Fibroblast of upper back skin (primary cell): ENCODE results near the gene RGS6.
A peak's percentile ranks its signal among the peaks of the same experiment; 100 is the strongest.

Experiments
- DNase-seq: peaks from one replicate; pipeline ENCODE4 v3.0.0-alpha.2; 2013

RGS6 gene

DNA sequence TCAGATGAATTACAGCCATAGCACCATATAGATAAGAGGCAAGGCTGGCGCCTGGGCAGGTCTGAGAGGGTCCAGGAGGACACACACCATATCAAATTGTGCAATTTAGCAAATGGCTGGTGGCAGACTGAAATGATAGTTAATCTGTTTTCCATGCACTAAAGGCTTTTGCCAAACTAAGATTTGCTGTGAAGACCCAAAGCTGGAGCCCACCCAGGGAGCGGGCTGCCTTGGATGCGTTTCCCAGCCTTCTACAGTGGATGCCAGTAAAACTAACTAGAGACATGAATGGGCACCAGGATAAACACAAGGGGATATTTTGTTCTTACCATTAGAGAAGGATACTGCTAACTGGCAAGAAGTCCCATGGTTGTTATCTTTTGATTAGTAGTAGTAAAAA is 486.6 kb downstream of the RGS6 start:
- DNase-seq, result no peak

DNA sequence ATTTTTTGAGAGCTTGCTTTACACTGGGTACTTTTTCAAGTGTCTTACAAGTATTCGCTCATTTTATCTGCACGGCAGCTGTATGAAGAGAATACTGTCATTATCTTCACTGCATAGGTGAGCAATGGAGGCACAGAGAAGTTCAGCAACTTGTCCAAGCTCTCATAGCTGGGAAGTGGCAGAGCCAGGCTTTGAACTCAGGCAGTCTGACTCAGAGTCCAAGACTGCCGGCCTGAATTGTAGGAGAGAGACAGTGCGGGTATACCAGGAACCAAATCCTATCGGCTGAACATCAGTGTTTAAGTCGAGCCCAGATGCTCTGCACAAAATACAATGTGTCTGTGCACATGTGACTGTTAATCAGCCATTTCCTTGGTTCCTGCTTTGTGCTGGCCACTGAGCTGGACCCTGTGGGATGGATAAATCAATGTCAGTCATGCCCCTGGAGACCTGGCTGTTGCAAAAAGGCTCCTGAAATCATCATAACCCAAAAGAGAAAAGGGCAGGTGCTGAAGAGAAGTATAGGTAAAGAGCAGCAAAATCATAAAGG is 487.1 kb downstream of the RGS6 start:
- no peak for DNase-seq

DNA sequence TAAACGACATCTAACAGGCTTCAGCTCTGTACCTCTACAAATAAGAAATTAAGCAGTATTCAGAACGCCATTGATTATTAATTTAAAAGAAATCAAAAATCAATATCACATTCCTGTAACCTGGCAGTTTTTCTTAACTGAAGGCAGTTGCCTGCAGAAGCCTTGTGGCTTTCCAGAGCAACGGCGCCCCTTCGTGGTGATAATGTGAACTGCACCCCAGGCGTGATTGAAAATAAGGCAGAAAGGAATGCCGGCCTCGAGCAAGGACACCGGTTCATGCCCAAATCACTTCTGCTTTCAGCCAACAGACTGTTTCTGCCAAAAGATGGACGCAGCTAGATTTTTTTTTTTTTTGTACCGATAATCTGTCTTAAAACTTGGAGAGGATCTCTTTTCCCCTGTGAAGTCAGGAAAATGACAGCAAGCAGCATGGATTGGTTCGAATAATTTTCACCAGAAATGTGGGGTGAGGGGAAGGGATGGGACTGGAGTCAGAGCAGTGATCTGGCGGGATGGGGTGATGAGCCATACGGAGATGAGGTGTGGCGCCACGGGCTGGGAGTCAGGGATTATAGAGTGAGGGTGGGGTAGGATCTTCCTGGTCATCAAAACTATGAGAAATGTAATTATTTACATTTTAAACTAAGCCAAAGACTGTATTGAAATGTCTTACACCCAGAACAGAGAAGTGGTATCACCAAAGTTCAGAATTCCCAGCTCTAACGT is 488.7 kb downstream of the RGS6 start:
- peak; percentile 60 for DNase-seq

DNA sequence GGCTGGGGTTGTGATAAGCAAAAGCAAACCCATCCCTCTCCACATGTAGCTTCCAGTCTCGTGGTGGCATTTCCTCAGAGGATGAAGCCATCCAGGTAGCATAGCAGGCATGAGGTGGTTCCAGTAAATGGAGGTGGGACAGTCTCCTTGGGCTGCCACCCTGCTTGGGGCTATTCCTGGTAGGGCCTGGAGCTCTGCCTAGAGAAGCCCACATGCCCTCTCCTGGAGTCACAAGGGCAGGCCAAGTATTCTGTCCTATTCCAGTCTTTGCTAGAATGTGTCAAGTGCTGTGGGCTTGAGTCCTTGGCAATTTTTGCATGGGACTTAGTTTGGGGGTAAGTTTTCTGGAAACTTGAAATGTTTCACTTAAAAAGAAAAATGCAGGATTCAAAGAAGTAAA is 491.7 kb downstream of the RGS6 start:
- no peak for DNase-seq

DNA sequence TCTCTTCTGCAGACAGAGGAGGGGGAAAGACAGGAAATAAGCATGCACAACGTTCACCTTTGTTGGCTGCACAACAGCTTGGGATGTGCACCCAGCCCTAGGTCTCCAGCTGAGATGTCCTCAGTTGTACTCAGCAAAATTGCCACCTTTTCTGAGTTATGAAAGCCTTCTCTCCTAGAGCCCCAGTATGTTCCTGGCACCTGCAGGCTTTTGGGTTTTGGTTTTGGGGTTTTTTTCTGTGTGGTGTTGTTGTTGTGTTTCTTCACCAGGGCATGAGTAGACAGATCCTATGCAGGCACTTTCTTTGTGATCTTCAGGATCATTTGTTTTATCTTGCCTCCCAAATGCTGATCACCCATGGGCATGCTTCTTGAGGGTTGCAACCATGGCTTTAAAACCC is 498.2 kb downstream of the RGS6 start:
- DNase-seq, result no peak

DNA sequence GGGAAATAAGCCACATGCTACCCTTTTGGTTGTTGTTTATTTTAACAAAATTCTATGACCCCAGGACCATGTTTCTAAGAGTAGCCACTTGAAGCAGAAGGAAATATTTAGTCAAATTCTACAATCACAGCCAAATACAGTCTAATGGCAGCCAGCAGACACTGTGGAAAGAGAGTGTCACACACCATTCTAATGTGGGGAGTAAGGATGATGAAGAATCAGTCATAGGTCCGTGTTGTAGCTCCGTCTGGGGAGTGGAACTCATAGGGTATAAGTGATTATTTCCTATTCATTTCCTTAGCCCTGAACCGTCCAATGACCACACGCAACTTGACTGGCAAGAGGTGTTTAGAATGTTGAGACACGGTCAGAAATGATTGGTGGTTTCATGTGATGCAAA is 500.5 kb downstream of the RGS6 start:
- no peak for DNase-seq

DNA sequence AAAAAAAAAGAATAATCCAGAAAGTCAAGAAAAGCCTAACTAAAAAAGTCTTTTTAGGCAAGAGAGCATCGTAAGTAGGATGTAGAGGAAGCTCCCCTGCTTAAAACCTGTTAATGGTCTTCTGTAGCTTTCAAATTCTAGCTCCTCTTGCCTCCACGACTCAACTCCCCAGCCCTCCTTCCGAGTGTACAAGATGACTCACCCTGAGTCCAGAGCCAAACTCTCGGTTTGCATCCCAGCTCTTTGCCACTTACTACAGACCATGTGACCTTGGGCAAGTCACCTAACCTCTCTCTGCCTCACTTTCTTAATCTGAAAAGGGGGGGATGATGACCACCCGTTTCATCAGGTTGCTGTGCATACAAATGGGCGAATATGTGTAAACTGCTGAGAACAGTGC is 501.3 kb downstream of the RGS6 start:
- peak; percentile 24 for DNase-seq

DNA sequence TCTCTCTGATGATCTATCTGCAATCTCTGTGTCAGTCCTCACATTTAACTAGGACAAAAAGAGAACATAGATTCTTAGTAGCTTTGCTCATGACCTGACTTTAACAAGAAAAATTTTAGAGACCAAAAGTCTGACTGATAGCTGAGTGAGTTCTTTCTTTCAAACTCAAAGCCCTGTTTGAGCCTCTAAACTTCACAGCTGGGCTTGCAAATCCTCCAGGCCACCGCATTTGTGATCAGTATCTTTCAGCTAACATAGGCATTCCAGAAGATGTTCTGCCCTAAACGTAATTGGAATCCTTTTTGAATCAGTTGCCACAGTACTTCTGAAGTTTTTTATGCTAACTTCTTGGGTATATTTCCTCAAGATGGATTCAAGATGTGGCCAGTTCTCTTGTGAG is 502.6 kb downstream of the RGS6 start:
- no peak for DNase-seq

DNA sequence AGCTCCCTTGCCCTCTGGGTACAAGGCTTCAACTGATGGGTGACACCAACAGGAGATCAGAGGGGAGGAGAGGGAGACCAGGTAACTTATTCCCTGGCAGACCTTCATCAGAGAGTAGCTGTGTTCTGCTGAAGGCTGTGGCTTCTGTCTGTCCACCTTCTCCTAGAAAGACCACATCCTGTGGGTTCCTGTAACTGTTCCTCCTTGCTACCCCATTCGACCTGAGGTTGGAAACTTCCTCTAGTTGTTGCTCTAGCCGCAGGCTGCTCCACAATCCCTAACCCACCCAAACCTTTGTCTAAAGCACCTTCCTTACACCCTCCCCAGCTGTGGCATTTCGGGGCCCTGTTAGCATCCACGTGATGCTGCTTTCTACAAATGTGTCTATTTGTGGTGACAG is 507.5 kb downstream of the RGS6 start:
- DNase-seq, result no peak

DNA sequence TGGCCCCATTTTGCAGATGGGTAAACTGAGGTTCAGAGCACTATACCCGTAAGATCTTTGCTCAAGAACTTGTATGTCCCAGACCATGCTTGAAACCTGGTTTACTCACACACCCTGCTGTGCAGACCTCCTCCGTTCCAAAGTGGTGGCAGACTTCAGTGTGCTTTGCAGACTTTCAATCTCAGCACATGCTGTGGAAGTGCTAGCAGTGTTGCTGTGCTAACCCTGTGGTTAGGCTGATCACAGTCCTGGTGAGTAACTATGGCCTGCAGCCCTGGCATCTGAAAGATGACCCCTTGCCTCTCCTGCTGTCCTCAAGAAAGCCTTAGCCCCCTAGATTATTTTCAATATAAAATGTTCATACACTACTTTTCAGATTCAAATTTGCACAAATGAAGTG is 511.0 kb downstream of the RGS6 start:
- no peak for DNase-seq

DNA sequence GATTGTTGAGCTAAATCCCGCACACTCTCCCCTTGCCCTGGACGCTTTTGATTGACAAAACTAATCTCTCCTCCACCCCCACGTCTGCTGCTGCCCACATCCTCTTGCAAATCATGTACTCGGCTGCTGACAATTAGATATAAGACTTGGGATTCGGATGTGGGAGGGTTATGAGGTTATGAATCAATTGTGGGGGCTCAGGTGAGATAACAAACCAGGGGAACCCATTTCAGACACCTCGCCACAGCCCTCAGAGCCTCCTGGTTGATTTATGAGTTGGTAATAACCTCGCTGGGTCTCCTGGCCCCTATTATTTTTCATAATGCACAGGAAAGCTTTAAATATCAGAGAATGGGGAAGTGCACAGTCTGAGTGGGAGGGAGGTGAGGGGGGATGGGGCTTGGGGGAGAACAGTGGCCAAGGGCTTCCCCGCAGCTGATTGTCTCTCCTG is 511.8 kb downstream of the RGS6 start:
- no peak for DNase-seq

DNA sequence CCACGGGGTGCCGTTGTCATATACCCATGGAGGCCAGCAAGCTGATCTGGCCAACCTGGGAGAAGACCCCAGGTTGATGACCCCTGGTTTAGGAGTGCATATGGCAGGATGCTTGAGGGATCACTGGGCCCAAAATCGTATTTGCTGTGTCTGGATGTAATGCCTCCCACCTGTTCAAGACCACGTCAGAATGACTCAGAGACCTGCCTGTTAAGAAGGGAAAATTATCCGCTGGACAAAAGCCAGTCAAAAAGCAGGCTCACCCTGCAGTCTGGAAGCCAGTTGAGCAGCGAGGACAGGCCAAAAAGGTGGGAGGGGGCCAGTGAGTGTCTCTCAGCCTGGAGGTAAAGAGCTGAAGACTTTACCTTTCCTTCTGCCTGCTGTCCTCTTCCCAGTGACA is 512.5 kb downstream of the RGS6 start:
- DNase-seq, result peak; percentile 7

DNA sequence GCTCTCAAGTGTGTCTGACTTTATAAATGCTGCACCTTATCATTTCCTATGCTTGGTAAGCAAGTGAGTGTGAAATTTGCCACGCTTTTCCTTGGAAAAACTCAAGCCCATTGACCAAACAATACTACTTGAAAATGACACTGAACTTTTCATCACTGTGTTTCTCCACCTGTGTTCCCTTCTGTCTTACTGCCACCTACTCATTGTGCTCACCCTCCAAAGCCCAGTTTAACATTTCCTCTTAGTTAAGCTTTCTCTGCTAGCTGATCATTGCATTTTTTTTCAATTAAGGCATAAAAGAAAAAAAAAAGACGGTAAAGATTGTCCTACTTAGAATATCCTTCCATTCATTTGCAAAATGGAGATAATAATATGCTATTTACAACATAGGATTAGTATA is 516.0 kb downstream of the RGS6 start:
- DNase-seq, result no peak

DNA sequence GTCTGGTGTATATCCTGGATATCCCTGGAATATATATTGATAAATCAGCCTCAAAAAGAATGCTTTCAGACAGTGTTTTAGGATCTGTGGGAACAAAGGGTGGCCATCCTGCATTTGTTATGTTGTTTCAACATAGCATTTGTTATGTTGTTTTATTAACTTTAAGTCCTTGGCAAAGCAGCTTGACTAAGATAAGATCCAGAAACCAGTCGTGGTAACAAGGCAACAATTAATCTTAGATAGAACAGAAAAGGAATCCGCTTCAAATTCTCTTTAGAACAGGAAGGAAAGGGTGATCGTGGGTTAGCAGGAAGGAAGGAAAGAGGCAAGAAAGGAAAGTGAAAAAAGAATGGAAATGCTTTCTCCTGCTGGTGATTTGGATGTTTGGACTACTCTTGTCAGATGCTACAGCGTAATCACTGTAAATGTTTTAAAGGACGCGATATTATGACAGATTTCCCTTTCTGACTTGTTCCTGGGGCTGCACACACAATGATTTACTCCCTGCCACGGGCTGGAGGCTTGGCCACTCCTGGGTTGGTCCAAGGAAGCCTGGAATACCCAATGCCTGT is 518.3 kb downstream of the RGS6 start:
- DNase-seq, result no peak

DNA sequence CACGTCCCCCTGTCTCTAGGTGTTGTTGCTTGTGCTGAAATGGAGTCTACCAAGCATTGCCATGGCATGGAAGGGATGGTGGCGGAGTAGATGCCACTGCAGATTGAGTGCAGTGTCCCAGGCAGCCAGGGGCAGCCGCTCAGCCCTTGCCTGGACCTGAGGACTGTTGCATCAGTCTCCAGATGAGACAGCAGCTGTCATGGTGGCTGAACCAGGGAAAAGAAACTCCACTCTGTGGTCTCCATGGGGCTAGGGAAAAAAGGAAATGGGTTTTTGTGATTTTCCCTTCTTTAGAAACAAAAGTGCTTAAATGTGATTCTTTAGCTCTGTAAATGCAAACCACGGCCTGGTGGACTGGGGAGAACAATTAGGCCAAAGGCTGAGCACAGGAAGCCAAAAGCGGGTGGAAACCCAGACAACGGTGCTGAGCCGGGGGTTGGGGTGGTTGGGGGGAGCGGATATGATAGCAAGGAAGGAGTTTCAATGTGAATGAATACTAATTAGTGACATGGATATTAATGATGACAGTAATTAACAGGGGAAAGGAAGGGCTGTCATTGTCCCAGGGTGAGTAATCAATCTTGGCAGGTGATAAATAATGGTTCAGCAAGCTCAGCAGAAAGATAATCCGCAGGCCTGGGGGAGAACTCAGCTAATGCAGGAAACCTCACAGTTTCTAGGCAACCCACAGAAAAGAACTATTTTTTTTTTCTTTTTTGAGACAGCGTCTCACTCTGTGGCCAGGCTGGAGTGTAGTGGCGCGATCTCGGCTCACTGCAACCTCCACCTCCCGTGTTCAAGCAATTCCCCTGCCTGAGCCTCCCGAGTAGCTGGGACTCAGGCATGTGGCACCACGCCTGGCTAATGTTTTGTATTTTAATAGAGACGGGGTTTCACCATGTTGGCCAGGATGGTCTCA is 519.1 kb downstream of the RGS6 start:
- peak; percentile 49 for DNase-seq

DNA sequence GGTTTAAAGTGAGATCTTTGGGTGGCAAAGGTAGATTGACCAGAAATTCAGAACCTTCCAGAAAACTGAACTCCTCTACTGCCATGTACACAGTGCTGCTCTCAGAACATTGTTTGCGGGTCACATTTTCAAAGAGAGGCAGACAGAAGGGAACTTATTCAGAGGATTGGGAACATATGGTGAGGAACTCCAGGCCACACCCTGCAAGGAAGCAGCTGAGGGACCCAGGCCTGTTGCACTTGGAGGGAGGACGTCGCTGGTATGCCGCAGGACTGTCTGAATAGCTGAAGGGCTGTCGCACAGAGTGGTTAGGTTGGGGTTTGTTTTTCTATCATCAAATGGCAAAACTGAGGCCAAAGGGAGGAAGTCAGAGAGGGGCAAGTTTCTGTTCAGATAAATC is 520.5 kb downstream of the RGS6 start:
- no peak for DNase-seq

DNA sequence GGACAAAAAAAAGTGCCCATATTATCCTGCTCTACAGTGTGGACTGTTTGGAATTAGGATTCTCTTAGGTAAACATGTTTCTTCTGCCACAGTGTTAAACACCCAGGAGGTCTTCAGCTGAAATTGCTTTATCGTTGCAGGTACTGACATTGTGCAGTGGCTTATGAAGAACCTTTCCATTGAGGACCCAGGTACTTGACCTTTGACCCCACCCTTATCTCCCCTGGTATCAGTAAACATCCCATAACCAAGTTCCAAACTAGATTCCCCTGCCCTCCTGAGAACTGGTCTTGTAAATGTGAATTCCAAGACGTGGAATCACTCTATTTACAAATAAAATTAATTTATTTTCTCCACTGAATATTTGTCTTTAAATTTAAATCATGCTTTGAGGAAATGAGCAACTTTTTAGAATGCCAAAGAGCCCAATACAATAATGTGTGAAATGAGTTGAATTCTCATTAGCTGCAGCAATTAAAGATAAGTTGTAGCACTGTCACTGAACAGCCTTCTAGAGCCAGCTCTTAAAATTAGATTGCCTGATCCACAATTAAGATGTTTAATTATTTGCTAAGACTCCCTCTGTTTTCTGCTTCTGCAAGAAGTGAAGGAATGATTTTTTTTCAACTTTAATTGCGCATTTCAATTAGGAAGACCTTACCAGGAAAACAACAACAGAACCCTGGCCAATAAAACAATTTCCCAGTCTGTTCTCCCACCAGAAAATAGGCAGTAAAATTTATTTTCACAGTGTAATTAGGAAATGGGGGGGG is 522.3 kb downstream of the RGS6 start:
- DNase-seq, result no peak

DNA sequence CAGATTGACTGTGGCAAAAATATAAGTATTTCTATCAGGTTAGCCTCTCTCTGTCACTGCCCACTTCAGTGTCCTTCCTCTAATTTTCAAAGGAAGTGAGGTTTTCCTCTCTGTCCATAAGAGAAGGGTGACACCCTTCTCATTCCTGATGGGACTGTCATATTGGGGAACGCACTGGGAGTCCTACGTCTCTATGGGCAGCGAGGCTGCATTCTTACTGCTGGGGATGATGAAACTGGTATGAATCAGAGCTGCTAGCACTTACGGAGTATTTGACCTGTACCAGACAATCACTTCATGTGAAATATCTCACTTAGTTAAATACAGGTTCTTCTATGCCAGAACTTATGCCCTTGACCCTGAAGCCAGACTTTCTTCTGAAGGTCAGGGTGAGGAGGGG is 525.4 kb downstream of the RGS6 start:
- DNase-seq, result peak; percentile 57

DNA sequence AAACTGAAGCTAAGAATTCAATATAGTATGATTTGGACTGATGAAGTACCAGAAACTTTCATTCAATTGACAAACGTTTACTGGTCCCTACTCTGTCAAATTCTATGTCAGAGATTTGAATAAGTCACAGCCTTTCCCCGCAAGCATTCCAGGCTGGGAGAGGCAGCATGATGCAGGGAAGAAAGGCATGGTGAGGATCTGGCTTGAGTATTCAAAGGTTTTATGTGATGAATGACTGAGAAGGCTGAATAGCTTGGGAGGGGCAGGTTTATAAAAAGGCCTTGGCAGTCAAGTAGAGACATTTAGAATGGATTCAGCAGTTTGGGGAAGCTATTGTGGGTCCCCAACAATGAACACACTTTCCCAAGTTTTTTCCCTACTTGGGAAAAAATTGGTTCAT is 529.8 kb downstream of the RGS6 start:
- DNase-seq, result no peak

DNA sequence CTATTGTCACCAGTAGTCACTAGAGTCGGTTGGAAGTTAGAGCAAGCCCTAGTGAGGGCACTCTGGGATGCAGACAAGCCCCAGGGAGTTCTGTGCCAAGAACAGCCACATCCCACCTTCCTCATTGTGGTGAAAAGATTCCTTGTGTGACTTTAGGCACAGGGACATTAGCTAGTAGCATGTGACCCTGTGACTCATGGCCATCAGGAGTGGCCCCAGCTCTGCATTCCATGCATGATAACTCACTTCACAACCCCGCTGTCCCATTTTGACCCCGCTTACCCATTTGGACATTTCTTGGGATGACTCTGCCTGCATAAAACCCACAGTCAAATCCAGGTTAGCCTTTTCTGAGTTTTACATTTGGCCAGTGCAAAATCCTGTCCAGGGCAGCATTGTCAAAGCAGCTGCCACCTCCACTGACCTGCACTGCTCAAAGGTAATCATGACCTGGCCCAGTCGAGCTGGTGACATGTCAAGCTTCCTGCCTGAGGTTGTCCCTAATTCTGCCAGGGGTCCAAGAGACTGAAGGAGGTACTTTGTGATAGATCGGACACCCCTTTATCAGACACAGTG is 531.1 kb downstream of the RGS6 start:
- DNase-seq, result no peak

DNA sequence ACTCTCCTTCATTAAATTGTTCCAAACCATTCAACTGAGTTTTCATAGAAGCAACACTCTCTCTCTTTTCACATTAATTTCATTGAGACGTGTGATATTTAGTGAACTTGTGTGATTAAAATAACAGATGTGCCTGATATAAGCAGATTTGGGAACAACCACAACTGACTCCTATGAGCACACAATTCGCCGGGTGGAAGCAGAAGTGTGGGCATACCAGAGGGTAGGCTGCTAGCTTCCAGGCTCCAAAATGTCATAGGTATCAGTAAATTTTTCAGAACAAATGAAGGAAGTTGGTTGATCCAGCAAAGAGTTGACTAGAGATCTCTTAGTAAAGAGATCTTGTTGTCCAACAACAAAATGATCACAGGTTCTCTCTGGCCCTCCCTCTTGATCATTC is 532.0 kb downstream of the RGS6 start:
- no peak for DNase-seq

DNA sequence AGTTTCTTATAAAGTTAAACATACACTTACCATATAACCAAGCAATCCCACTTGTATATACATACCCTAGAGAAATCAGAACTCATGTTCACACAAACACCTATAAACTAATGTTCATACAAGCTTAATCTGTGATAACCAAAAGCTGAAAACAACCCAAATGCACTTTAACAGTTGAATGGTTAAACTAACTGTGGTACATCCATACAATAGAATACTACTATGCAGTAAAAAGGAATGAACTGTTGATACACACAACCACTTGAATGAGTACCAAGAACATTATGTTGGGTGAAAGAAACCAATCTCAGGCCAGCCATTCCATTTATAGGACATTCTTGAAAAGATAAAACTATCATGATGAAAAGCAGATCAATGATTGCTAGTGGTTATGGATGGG is 534.1 kb downstream of the RGS6 start:
- DNase-seq, result no peak

DNA sequence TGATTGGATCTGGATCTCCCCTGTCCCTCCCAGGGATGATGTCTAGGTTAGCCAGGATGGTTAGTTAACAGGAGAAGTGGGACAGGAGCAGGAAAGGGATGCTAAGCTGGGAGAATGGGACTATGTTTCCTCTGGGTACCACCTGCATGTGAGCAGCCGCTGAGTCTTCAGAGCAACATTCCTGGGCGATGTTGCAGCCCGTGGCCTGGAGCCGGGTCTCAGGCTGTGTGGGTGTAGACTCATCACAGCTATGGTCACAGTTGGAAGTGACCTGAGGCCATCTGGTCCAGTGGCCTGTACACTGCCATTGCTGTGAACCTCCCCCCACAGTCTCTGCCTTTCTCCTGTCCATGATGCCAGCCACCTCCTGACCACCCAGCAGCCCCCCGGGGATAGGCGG is 539.1 kb downstream of the RGS6 start:
- DNase-seq, result no peak
